Sigmoid colon (tissue), 4 donors: Measurements from ENCODE around the gene MED13L.

Source experiments
- EP300 ChIP-seq, 4 donors: sonication (generic); formaldehyde crosslinking; IDR thresholded peaks; one replicate each; pipeline ENCODE4 v1.6.1; 2017; ENCODE audit warnings: antibody characterized with exemption in 4 of 4
- POLR2A ChIP-seq, 2 donors: fragments of 450-650 bp; IDR thresholded peaks; one replicate each; pipeline ENCODE4 v1.6.1; 2016; ENCODE audit warnings: antibody characterized with exemption in 2 of 2, mild to moderate bottlenecking in 2 of 2, moderate library complexity in 2 of 2
- POLR2AphosphoS5 ChIP-seq, 4 donors: sonication (generic); formaldehyde crosslinking; IDR thresholded peaks; one replicate each; pipeline ENCODE4 v1.6.1; 2017; ENCODE audit warnings: antibody characterized with exemption in 4 of 4
- TF ChIP-seq, protein P1 (sequence below), 4 experiments: fragments of 450-650 bp in 3 of 4; fragments of 200-600 bp in 1 of 4; IDR thresholded peaks; one replicate each; pipeline ENCODE4 v1.5.1; 2016 to 2019; ENCODE audit warnings: antibody characterized with exemption in 4 of 4, mild to moderate bottlenecking in 3 of 4, moderate library complexity in 2 of 4

DNA sequence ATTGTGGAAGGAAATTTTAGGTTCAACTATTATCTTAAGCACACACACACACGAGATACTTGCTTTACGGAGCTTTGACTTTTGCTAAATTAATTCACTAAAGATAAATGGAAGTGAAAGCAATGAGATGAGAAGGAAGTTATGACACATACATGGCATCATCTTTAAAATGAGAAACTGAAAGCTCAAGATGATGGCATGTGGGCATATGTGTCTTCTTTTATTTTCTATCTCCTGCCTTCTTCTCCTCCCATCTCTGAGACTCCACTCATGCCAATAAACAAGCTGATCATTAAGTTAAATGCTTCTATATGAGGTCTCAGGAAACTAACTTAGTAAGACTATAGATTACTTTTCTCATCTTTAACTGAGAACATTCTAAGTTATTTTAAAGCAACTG, 216.7 kb downstream of the MED13L start:
- TF ChIP-seq, protein P1, sequence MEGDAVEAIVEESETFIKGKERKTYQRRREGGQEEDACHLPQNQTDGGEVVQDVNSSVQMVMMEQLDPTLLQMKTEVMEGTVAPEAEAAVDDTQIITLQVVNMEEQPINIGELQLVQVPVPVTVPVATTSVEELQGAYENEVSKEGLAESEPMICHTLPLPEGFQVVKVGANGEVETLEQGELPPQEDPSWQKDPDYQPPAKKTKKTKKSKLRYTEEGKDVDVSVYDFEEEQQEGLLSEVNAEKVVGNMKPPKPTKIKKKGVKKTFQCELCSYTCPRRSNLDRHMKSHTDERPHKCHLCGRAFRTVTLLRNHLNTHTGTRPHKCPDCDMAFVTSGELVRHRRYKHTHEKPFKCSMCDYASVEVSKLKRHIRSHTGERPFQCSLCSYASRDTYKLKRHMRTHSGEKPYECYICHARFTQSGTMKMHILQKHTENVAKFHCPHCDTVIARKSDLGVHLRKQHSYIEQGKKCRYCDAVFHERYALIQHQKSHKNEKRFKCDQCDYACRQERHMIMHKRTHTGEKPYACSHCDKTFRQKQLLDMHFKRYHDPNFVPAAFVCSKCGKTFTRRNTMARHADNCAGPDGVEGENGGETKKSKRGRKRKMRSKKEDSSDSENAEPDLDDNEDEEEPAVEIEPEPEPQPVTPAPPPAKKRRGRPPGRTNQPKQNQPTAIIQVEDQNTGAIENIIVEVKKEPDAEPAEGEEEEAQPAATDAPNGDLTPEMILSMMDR (IDR thresholded peaks at IDR 0.05) = no peak
- TF ChIP-seq POLR2A (IDR thresholded peaks at IDR 0.05) (no peak), POLR2AphosphoS5 (IDR thresholded peaks at IDR 0.05) (no peak), EP300 (IDR thresholded peaks at IDR 0.05) (no peak)
